ENCODE data around the gene TMEM192. TPM values are rescaled to one million over a fixed set of nuclear protein-coding genes. Genes with fewer than 3 reads are reported as not detected.
"Not testable (repeated sequence)": the region's sequence is repeated elsewhere in the genome, so short reads cannot be mapped to it uniquely, and the experiment has no call there.

The TMEM192 gene
- total and polyA plus RNA-seq, 2 of the 4 experiments (the other 2 are of a cell fraction) = 7.7 to 17.2 TPM

- POLR2A ChIA-PET (ENCODE audit: unreplicated experiment) = not testable (repeated sequence)
- in situ Hi-C loops (cut with MboI; ENCODE audit: low sequenced_read_pairs) = loop anchor here (10.0 kb wide), 1 partner anchor 317 kb away; no protein-coding TSS in a partner anchor
- 92% methylated on average over 2 of the region's 8 CpGs; no CpG with 5 or more reads in 1 of the 2 experiments for WGBS, 2 experiments (ENCODE audit: extremely low coverage in 2 of 2, insufficient read length in 1 of 2)
Observed at GRCh38 chr4:165092187-165092586, 20.5 kb downstream of the TMEM192 start.

More at GRCh38 chr4:165092187-165092586, 20.5 kb downstream of the TMEM192 start:
- H4K91ac ChIP-seq (ENCODE audit: insufficient read depth, low read depth, low read length); BruUV-seq (replicated peaks); H3K27ac ChIP-seq (ENCODE audit: insufficient read depth, low read length); intact Hi-C loops (cut with micrococcal nuclease); H3K9me1 ChIP-seq (ENCODE audit: insufficient read depth, low read length); H4K5ac ChIP-seq (ENCODE audit: low read depth, low read length); H2AK9ac ChIP-seq (replicated peaks; ENCODE audit: low read depth, low read length, poor library complexity); H3K14ac ChIP-seq (replicated peaks; ENCODE audit: low read depth, low read length); H3K18ac ChIP-seq (ENCODE audit: low read depth, low read length); H3K4ac ChIP-seq (ENCODE audit: low read depth, low read length); H3K9ac ChIP-seq (ENCODE audit: low read depth, low read length); H2BK15ac ChIP-seq (ENCODE audit: low read depth, low read length); H2BK120ac ChIP-seq (ENCODE audit: low read depth, low read length); H2BK5ac ChIP-seq (ENCODE audit: low read depth, low read length, poor library complexity, severe bottlenecking); H4K8ac ChIP-seq (ENCODE audit: low read depth in 2 of 2, low read length in 2 of 2); H2BK20ac ChIP-seq (ENCODE audit: low read depth, low read length); H3K9me3 ChIP-seq (ENCODE audit: control insufficient read depth, insufficient read depth, low read length); H3K4me1 ChIP-seq (ENCODE audit: control insufficient read depth, insufficient read depth, low read length); dilution Hi-C loops (cut with HindIII; ENCODE audit: low sequenced_read_pairs, unreplicated experiment); H3K56ac ChIP-seq (ENCODE audit: extremely low read depth, insufficient read depth, low read length); H4K20me1 ChIP-seq (ENCODE audit: insufficient read depth, low read length); ATAC-seq (ENCODE audit: low read depth); DNase-seq; H3K23ac ChIP-seq (ENCODE audit: low read depth, low read length); H2AK5ac ChIP-seq (ENCODE audit: low read depth, low read length); H3K79me1 ChIP-seq (ENCODE audit: low read depth in 1 of 2, low read length in 2 of 2); H3K36me3 ChIP-seq (ENCODE audit: control insufficient read depth, insufficient read depth, low read length); H3K4me3 ChIP-seq (ENCODE audit: insufficient read depth, low read depth, low read length); H3K4me2 ChIP-seq (ENCODE audit: low read depth, low read length); H3K27me3 ChIP-seq (ENCODE audit: control insufficient read depth, insufficient read depth, low read length); H2AFZ ChIP-seq (replicated peaks; ENCODE audit: low read length, poor library complexity): not testable (repeated sequence)
- CTCF ChIA-PET = interaction anchor here (0.6 kb wide), 1 partner anchor 16 kb away, joined by 3 read pairs; no protein-coding TSS in a partner anchor

Measured in IMR-90 (cell line).